Endothelial cell of umbilical vein (primary cell): ENCODE results near the gene MERTK. TPM values are rescaled to one million over a fixed set of nuclear protein-coding genes. Genes with fewer than 3 reads are reported as not detected.
"Not testable (repeated sequence)": the region's sequence is repeated elsewhere in the genome, so short reads cannot be mapped to it uniquely, and the experiment has no call there.

ENCODE experiments used
- BruUV-seq: library from RNA; stranded (reverse); fragments of 400-500 nt; replicated peaks from 2 replicates; lab custom pipeline; 2021; lab: Mats Ljungman, UMichigan
- CTCF ChIA-PET: fragments of 300-600, 350-600 bp; sonication (Branson Sonifier 250); formaldehyde crosslinking; loops from one replicate; lab custom pipeline; 2021; ENCODE audit warnings: antibody characterized with exemption, inconsistent platforms; lab: Charles Lee
- POLR2A ChIA-PET: fragments of 300-600, 350-600 bp; sonication (Branson Sonifier 250); formaldehyde crosslinking; loops from one replicate; lab custom pipeline; 2021; ENCODE audit warnings: antibody characterized with exemption, inconsistent platforms; lab: Charles Lee
- DNase-seq: peaks from one replicate; pipeline ENCODE4 v3.0.0-alpha.2; 2011; ENCODE audit warnings: low read depth, low spot score
- FAIRE-seq: peaks from 2 replicates; lab custom pipeline; 2011; peaks lifted over from hg19 to GRCh38; lab: Jason Lieb, UNC
- H2AFZ ChIP-seq: 2 replicates; pipeline ENCODE4 v1.6.0; 2012; ENCODE audit warnings: low read depth, low read length, control low read depth, inconsistent platforms
- H3K27ac ChIP-seq: 2 replicates; pipeline ENCODE4 v1.5.1; 2011; ENCODE audit warnings: low read depth, mild to moderate bottlenecking, control low read depth, low read length, moderate library complexity; ENCODE audit not compliant: insufficient read depth
- H3K27me3 ChIP-seq, 2 experiments: 2 replicates each; pipeline versions ENCODE4 v1.6.0 to v1.6.1; 2011; ENCODE audit warnings: low read length in 2 of 2, mixed read lengths in 1 of 2; ENCODE audit not compliant: control insufficient read depth in 2 of 2, insufficient read depth in 2 of 2
- H3K36me3 ChIP-seq, 2 experiments: 2 replicates in 1 of 2; 3 replicates in 1 of 2; pipeline ENCODE4 v1.5.1; 2011; ENCODE audit warnings: low read length in 2 of 2, mild to moderate bottlenecking in 1 of 2, moderate library complexity in 1 of 2; ENCODE audit not compliant: control insufficient read depth in 2 of 2, insufficient read depth in 2 of 2; ENCODE audit errors: extremely low read depth in 1 of 2
- H3K4me1 ChIP-seq: 3 replicates; pipeline ENCODE4 v1.5.1; 2011; ENCODE audit warnings: mild to moderate bottlenecking, low read length; ENCODE audit not compliant: control insufficient read depth, insufficient read depth; ENCODE audit errors: extremely low read depth
- H3K4me2 ChIP-seq: 2 replicates; pipeline ENCODE4 v1.6.1; 2011; ENCODE audit warnings: low read length, control low read depth, mixed read lengths; ENCODE audit not compliant: insufficient read depth
- H3K4me3 ChIP-seq, 3 experiments: fragments of 200-600 bp in 1 of 3; sonication (generic), shearing (Covaris generic) in 1 of 3; replicated peaks in 1 of 3; 2 replicates each; pipeline ENCODE4 v1.5.1; 2011 to 2016; ENCODE audit warnings: control low read depth in 3 of 3, low read length in 3 of 3, mild to moderate bottlenecking in 2 of 3, inconsistent platforms in 1 of 3, low read depth in 1 of 3, moderate library complexity in 1 of 3; ENCODE audit not compliant: insufficient read depth in 1 of 3
- H3K79me2 ChIP-seq: 2 replicates; pipeline ENCODE4 v1.6.0; 2012; ENCODE audit warnings: low read length, inconsistent platforms; ENCODE audit not compliant: control insufficient read depth, insufficient read depth
- H3K9ac ChIP-seq: replicated peaks from 2 replicates; pipeline ENCODE3; 2011; ENCODE audit warnings: low read length, control low read depth; ENCODE audit not compliant: insufficient read depth; ENCODE audit errors: extremely low read depth
- H3K9me1 ChIP-seq: replicated peaks from 3 replicates; pipeline ENCODE4 v1.6.0; 2011; ENCODE audit warnings: mild to moderate bottlenecking, low read length; ENCODE audit not compliant: control insufficient read depth, insufficient read depth; ENCODE audit errors: extremely low read depth
- H3K9me3 ChIP-seq: replicated peaks from 2 replicates; pipeline ENCODE4 v1.5.1; 2012; ENCODE audit warnings: low read length, inconsistent platforms; ENCODE audit not compliant: control insufficient read depth, insufficient read depth
- H4K20me1 ChIP-seq: replicated peaks from 2 replicates; pipeline ENCODE3; 2011; ENCODE audit warnings: mild to moderate bottlenecking, low read length; ENCODE audit not compliant: control insufficient read depth, insufficient read depth; ENCODE audit errors: extremely low read depth
- CTCF ChIP-seq, 2 donors: IDR thresholded peaks; 1 replicate in 1 of 2; 2 replicates in 1 of 2; pipeline ENCODE4 v1.5.1; 2011; ENCODE audit warnings: low read length in 2 of 2, mild to moderate bottlenecking in 2 of 2, moderate library complexity in 2 of 2, control low read depth in 1 of 2, inconsistent platforms in 1 of 2, low read depth in 1 of 2; ENCODE audit not compliant: insufficient read depth in 1 of 2; ENCODE audit errors: extremely low read depth in 1 of 2
- EZH2 ChIP-seq: IDR thresholded peaks from 2 replicates; pipeline ENCODE4 v1.6.1; 2012; ENCODE audit warnings: borderline replicate concordance, low read depth, mild to moderate bottlenecking, moderate library complexity, low read length, inconsistent platforms; ENCODE audit not compliant: severe bottlenecking
- FOS ChIP-seq: IDR thresholded peaks from 2 replicates; pipeline ENCODE4 v1.6.1; 2011; ENCODE audit warnings: mild to moderate bottlenecking, low read length, moderate library complexity, borderline replicate concordance; ENCODE audit not compliant: insufficient read depth
- GATA2 ChIP-seq: IDR thresholded peaks from 2 replicates; pipeline ENCODE4 v1.7.0; 2011; ENCODE audit warnings: low read depth, mild to moderate bottlenecking, moderate library complexity, mixed read lengths, low read length; ENCODE audit not compliant: insufficient read length, insufficient read depth
- JUN ChIP-seq: IDR thresholded peaks from 2 replicates; pipeline ENCODE4 v1.6.1; 2011; ENCODE audit warnings: borderline replicate concordance, low read depth; ENCODE audit not compliant: insufficient read length, insufficient read depth
- MAX ChIP-seq: IDR thresholded peaks from 2 replicates; pipeline ENCODE4 v1.6.1; 2011; ENCODE audit not compliant: insufficient read depth, insufficient read length
- MYC ChIP-seq: IDR thresholded peaks from one replicate; pipeline ENCODE4 v1.6.1; 2011; ENCODE audit warnings: mild to moderate bottlenecking, low read depth, low read length
- POLR2A ChIP-seq: IDR thresholded peaks from 2 replicates; pipeline ENCODE4 v1.6.1; 2012; ENCODE audit warnings: low read depth, mild to moderate bottlenecking, control low read depth, low read length
- POLR2AphosphoS5 ChIP-seq: IDR thresholded peaks from 2 replicates; pipeline ENCODE4 v1.6.1; 2012; ENCODE audit warnings: low read depth, mild to moderate bottlenecking, control low read depth, low read length, moderate library complexity; ENCODE audit not compliant: insufficient read depth
- dilution Hi-C: fragments of 300-500 bp; cut with MboI; formaldehyde crosslinking; loops from one replicate; pipeline ENCODE4 v1.15.0; 2019; ENCODE audit warnings: low sequenced_read_pairs; ENCODE audit not compliant: extremely low pct_ligation_motif_present
- intact Hi-C: fragments of 100-400 bp; cut with micrococcal nuclease; formaldehyde crosslinking; loops from one replicate; pipeline ENCODE4 v1.10.0; 2022
- polyA plus RNA-seq, 4 experiments: library from polyadenylated mRNA; depleted of rRNA in 3 of 4; stranded (reverse) in 3 of 4; unstranded in 1 of 4; fragments of >200 nt; gene quantifications; 2 replicates each; pipeline versions ENCODE4 v1.2.1 to v1.2.3, GENCODE V29; 2011 to 2012; ENCODE audit warnings: missing spikeins in 1 of 4
- total RNA-seq: library from RNA; stranded (reverse); gene quantifications from 2 replicates; pipeline ENCODE4 v1.2.3, GENCODE V29; 2021

MERTK gene
- total and polyA plus RNA-seq, 2 donors (not counting 3 experiments of a cell fraction or from before 2014, with no cell fraction given): 37.3 to 39.6 TPM

GRCh38 chr2:112035786-112036185 is 137.4 kb downstream of the MERTK start:
- no peak overlapping the region for H3K9ac ChIP-seq
- peaks cover 27% of the 10 kb centered on the region for H3K4me1 ChIP-seq
- no peak overlapping the region for H3K4me3 ChIP-seq
- dilution Hi-C loops (no loop called here), intact Hi-C loops (no loop called here)
- DNase-seq (no peak), FAIRE-seq (no peak)
- no peak overlapping the region for H3K4me2 ChIP-seq
- no TSS peak for BruUV-seq
- no peak overlapping the region for H3K27ac ChIP-seq
- TF ChIP-seq MYC (no peak), FOS (no peak), POLR2A (no peak), MAX (no peak), JUN (no peak), EZH2 (no peak), POLR2AphosphoS5 (no peak), CTCF (IDR thresholded peaks at IDR 0.05; ENCODE audit: extremely low read depth in 1 of 2, insufficient read depth in 1 of 2, low read depth in 1 of 2, low read length in 2 of 2) (no peak), GATA2 (no peak)
- CTCF ChIA-PET: no interaction called here
- no peaks in the 10 kb centered on the region for H4K20me1 ChIP-seq
- no peaks in the 10 kb centered on the region for H3K36me3 ChIP-seq
- POLR2A ChIA-PET: no interaction called here
- no peak overlapping the region for H2AFZ ChIP-seq
- no peaks in the 10 kb centered on the region for H3K27me3 ChIP-seq
- no peaks in the 10 kb centered on the region for H3K9me1 ChIP-seq
- H3K79me2 ChIP-seq: no peaks in the 10 kb centered on the region
- no peaks in the 10 kb centered on the region for H3K9me3 ChIP-seq

GRCh38 chr2:112039556-112039955 is 141.1 kb downstream of the MERTK start:
- FAIRE-seq, H3K9ac ChIP-seq, H4K20me1 ChIP-seq, H3K9me1 ChIP-seq, POLR2A ChIA-PET, DNase-seq, H3K4me3 ChIP-seq, H3K27ac ChIP-seq, H3K4me2 ChIP-seq, intact Hi-C loops, H3K79me2 ChIP-seq, BruUV-seq, H3K36me3 ChIP-seq, H3K27me3 ChIP-seq, H3K4me1 ChIP-seq, H3K9me3 ChIP-seq, H2AFZ ChIP-seq, dilution Hi-C loops: not testable (repeated sequence)
- CTCF ChIA-PET: interaction anchor here (0.7 to 0.9 kb wide), 2 partner anchors 12 to 74 kb away, joined by 3 read pairs; no protein-coding TSS in a partner anchor

GRCh38 chr2:112040066-112040465 is 141.7 kb downstream of the MERTK start:
- DNase-seq, FAIRE-seq, POLR2A ChIA-PET: not testable (repeated sequence)

More at GRCh38 chr2:112040066-112040465, 141.7 kb downstream of the MERTK start:
- H3K79me2 ChIP-seq, H3K9ac ChIP-seq, H3K4me1 ChIP-seq, H2AFZ ChIP-seq, intact Hi-C loops, dilution Hi-C loops, H3K4me2 ChIP-seq, H3K36me3 ChIP-seq, H3K4me3 ChIP-seq, H3K27me3 ChIP-seq, H3K9me1 ChIP-seq, H3K9me3 ChIP-seq, BruUV-seq, H4K20me1 ChIP-seq, H3K27ac ChIP-seq: not testable (repeated sequence)
- CTCF ChIA-PET: interaction anchor here (0.9 kb wide), 1 partner anchor 75 kb away, joined by 3 read pairs; no protein-coding TSS in a partner anchor
